HepG2 (cell line): ENCODE results near the gene OR1F1.

ENCODE experiments used
- BRD4 ChIP-seq: sonication (generic); formaldehyde crosslinking; IDR thresholded peaks from 2 replicates; pipeline ENCODE4 v1.4.0; 2020; ENCODE audit warnings: missing genetic modification reagents
- EP300 ChIP-seq, 3 experiments: sonication (generic) in 1 of 3; formaldehyde crosslinking in 1 of 3; IDR thresholded peaks; 2 replicates each; pipeline versions ENCODE4 v1.5.1 to v1.6.1; 2011 to 2020; ENCODE audit warnings: low read depth in 2 of 3, low read length in 2 of 3, borderline replicate concordance in 1 of 3, improper control_type of control experiment in 1 of 3, mild to moderate bottlenecking in 1 of 3, missing genetic modification reagents in 1 of 3, moderate library complexity in 1 of 3
- GABPA ChIP-seq, 2 experiments: IDR thresholded peaks; 2 replicates each; pipeline ENCODE4 v1.6.1; 2011 to 2016; ENCODE audit warnings: low read depth in 2 of 2, low read length in 1 of 2, missing biosample characterization in 1 of 2, missing genetic modification characterization in 1 of 2
- KLF12 ChIP-seq: sonication (generic); formaldehyde crosslinking; IDR thresholded peaks from 2 replicates; pipeline ENCODE4 v1.4.0; 2020; ENCODE audit warnings: missing genetic modification reagents, borderline replicate concordance
- MAFK ChIP-seq, 2 experiments: IDR thresholded peaks in 1 of 2; conservative IDR thresholded peaks in 1 of 2; 2 replicates each; pipeline ENCODE4 v1.6.1; 2011; ENCODE audit warnings: improper control_type of control experiment in 2 of 2, low read length in 2 of 2
- NR2C2 ChIP-seq: sonication (generic); formaldehyde crosslinking; IDR thresholded peaks from 2 replicates; pipeline ENCODE4 v1.4.0; 2020; ENCODE audit warnings: missing genetic modification reagents, mild to moderate bottlenecking, moderate library complexity, borderline replicate concordance
- PAWR ChIP-seq: sonication (generic); formaldehyde crosslinking; IDR thresholded peaks from 2 replicates; pipeline ENCODE4 v1.4.0; 2020; ENCODE audit warnings: missing genetic modification reagents, mild to moderate bottlenecking, borderline replicate concordance
- ZKSCAN1 ChIP-seq: fragments of 150-350 bp; IDR thresholded peaks from 2 replicates; pipeline ENCODE4 v1.6.1; 2014; ENCODE audit warnings: low read length
- ZNF567 ChIP-seq: sonication (generic); formaldehyde crosslinking; IDR thresholded peaks from 2 replicates; pipeline ENCODE4 v1.8.1; 2023; ENCODE audit warnings: mild to moderate bottlenecking, missing genetic modification reagents, borderline replicate concordance
- ZSCAN29 ChIP-seq: sonication (generic); formaldehyde crosslinking; conservative IDR thresholded peaks from 2 replicates; pipeline ENCODE4 v1.4.0; 2020; ENCODE audit warnings: mild to moderate bottlenecking, missing genetic modification reagents
- TF ChIP-seq, protein P1 (sequence below): sonication (generic); formaldehyde crosslinking; IDR thresholded peaks from 2 replicates; pipeline ENCODE4 v1.9.0; 2021; ENCODE audit warnings: missing genetic modification reagents, borderline replicate concordance
- TF ChIP-seq, protein P2 (sequence below): sonication (generic); formaldehyde crosslinking; IDR thresholded peaks from 2 replicates; pipeline ENCODE4 v1.5.0; 2020; ENCODE audit warnings: mild to moderate bottlenecking, missing genetic modification reagents, moderate library complexity
- TF ChIP-seq, protein P3 (sequence below): IDR thresholded peaks from 2 replicates; pipeline ENCODE4 v1.6.1; 2012; ENCODE audit warnings: low read length, improper control_type of control experiment
- TF ChIP-seq, protein P4 (sequence below): sonication (generic); formaldehyde crosslinking; conservative IDR thresholded peaks from 2 replicates; pipeline ENCODE4 v1.4.0; 2020; ENCODE audit warnings: missing genetic modification reagents

DNA sequence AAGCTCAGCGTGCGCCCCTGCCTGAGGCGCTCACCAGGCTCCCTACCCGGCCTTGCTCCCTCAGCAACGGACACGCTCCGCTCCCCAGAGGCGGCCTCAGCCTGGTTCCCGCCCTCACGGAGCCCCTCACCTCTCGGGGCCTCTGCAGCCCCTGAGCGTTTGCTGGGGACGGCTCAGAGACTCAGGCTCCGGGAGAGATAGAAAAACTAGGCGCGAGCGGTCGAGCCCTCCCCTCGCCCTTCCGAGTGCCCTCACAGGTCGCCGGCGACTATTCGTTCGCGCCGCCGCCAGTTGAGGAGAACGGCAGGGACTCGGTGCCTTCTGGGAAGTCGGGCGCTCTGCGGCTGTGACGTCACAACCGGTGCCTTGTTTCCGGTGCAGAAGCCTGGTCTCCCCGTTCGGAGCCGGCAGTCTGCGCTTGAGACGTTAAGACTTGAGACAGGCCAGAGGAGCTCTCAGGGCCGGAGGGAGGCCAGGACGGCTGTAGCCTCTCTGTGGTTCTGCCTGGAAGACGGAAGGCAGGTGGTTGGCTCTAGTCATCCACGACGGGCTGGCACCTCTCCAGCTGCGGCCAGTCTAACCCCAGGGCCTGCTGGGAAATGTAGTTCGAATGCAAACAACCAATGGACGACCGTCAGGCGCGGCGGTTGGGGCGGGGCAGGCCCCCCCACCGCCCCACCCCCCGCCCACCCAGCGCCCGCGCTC, 47.0 kb downstream of the OR1F1 start, which contains the start of gene ZNF200:
- TF ChIP-seq, protein P1, sequence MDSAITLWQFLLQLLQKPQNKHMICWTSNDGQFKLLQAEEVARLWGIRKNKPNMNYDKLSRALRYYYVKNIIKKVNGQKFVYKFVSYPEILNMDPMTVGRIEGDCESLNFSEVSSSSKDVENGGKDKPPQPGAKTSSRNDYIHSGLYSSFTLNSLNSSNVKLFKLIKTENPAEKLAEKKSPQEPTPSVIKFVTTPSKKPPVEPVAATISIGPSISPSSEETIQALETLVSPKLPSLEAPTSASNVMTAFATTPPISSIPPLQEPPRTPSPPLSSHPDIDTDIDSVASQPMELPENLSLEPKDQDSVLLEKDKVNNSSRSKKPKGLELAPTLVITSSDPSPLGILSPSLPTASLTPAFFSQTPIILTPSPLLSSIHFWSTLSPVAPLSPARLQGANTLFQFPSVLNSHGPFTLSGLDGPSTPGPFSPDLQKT (CRISPR knock-in tag) = no peak
- TF ChIP-seq PAWR (CRISPR knock-in tag) = no peak; the same call in 1 of the 2 replicates
- 0 out of 2 replicates have a peak, but pooled peaks have one; percentile 88 for TF ChIP-seq ZNF567 (CRISPR knock-in tag)
- TF ChIP-seq GABPA (IDR thresholded peaks at IDR 0.05; ENCODE audit: low read depth, low read length) = peak; percentile 91
- TF ChIP-seq GABPA (CRISPR knock-in tag; IDR thresholded peaks at IDR 0.05; ENCODE audit: low read depth) = peak; percentile 96
- TF ChIP-seq MAFK (conservative IDR thresholded peaks at IDR 0.05 in 1 of 2, IDR thresholded peaks at IDR 0.05 in 1 of 2; ENCODE audit: low read length in 2 of 2) = no peak
- peak; percentile 60 for TF ChIP-seq BRD4 (CRISPR knock-in tag)
- TF ChIP-seq KLF12 = 0 out of 2 replicates have a peak, but pooled peaks have one; percentile 35
- TF ChIP-seq, protein P2, sequence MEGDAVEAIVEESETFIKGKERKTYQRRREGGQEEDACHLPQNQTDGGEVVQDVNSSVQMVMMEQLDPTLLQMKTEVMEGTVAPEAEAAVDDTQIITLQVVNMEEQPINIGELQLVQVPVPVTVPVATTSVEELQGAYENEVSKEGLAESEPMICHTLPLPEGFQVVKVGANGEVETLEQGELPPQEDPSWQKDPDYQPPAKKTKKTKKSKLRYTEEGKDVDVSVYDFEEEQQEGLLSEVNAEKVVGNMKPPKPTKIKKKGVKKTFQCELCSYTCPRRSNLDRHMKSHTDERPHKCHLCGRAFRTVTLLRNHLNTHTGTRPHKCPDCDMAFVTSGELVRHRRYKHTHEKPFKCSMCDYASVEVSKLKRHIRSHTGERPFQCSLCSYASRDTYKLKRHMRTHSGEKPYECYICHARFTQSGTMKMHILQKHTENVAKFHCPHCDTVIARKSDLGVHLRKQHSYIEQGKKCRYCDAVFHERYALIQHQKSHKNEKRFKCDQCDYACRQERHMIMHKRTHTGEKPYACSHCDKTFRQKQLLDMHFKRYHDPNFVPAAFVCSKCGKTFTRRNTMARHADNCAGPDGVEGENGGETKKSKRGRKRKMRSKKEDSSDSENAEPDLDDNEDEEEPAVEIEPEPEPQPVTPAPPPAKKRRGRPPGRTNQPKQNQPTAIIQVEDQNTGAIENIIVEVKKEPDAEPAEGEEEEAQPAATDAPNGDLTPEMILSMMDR (CRISPR knock-in tag) = no peak
- no peak for TF ChIP-seq EP300 (IDR thresholded peaks at IDR 0.05; ENCODE audit: low read depth in 2 of 2, low read length in 2 of 2)
- TF ChIP-seq EP300 (CRISPR knock-in tag; IDR thresholded peaks at IDR 0.05; ENCODE audit: borderline replicate concordance) = no peak
- TF ChIP-seq, protein P3, sequence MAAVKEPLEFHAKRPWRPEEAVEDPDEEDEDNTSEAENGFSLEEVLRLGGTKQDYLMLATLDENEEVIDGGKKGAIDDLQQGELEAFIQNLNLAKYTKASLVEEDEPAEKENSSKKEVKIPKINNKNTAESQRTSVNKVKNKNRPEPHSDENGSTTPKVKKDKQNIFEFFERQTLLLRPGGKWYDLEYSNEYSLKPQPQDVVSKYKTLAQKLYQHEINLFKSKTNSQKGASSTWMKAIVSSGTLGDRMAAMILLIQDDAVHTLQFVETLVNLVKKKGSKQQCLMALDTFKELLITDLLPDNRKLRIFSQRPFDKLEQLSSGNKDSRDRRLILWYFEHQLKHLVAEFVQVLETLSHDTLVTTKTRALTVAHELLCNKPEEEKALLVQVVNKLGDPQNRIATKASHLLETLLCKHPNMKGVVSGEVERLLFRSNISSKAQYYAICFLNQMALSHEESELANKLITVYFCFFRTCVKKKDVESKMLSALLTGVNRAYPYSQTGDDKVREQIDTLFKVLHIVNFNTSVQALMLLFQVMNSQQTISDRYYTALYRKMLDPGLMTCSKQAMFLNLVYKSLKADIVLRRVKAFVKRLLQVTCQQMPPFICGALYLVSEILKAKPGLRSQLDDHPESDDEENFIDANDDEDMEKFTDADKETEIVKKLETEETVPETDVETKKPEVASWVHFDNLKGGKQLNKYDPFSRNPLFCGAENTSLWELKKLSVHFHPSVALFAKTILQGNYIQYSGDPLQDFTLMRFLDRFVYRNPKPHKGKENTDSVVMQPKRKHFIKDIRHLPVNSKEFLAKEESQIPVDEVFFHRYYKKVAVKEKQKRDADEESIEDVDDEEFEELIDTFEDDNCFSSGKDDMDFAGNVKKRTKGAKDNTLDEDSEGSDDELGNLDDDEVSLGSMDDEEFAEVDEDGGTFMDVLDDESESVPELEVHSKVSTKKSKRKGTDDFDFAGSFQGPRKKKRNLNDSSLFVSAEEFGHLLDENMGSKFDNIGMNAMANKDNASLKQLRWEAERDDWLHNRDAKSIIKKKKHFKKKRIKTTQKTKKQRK = no peak
- peak; percentile 88 for TF ChIP-seq NR2C2
- no peak for TF ChIP-seq ZKSCAN1
- TF ChIP-seq, protein P4, sequence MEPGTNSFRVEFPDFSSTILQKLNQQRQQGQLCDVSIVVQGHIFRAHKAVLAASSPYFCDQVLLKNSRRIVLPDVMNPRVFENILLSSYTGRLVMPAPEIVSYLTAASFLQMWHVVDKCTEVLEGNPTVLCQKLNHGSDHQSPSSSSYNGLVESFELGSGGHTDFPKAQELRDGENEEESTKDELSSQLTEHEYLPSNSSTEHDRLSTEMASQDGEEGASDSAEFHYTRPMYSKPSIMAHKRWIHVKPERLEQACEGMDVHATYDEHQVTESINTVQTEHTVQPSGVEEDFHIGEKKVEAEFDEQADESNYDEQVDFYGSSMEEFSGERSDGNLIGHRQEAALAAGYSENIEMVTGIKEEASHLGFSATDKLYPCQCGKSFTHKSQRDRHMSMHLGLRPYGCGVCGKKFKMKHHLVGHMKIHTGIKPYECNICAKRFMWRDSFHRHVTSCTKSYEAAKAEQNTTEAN = no peak
- peak; percentile 81; the same call in 1 of the 2 replicates for TF ChIP-seq ZSCAN29 (CRISPR knock-in tag)
